Measurements from ENCODE around the gene KCNIP4. TPM values are rescaled to one million over a fixed set of nuclear protein-coding genes. Genes with fewer than 3 reads are reported as not detected.

The KCNIP4 gene
- total RNA-seq, 4 donors from 2014 or later, result 2.5 TPM; not detected in 2

DNA sequence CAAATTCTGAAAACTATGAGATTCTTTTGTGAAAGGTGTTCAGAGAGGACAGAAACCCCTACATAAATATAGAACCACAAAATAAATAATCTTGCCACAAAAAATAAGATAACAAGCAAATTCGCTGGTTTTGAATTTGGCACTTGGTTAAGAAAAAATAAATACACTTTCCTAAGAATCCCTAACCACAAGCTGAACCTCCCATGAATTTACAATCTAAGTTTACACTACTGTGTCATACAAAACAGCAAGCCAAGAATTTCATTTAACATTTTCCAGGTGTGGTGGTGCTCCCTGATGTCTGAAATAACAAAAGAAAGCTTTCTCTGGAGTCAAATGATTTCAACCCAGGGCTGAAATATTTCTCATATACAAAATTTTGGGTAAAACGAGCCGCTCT is 121.0 kb downstream of the KCNIP4 start:
- DNase-seq, result no peak
- no peaks in the 10 kb centered on the region for H3K27me3 ChIP-seq
- in situ Hi-C loops (cut with MboI; ENCODE audit: low pct_ligation_motif_present in 1 of 4, low pct_unique_long_range_greater_than_20kb in 1 of 4, low sequenced_read_pairs in 3 of 4) (no loop called here), intact Hi-C loops (cut with DNase I; ENCODE audit: low total_unique reads) (no loop called here)
- H3K9me3 ChIP-seq, result no peaks in the 10 kb centered on the region
- H3K27ac ChIP-seq, result no peak overlapping the region
- TF ChIP-seq POLR2AphosphoS5 (IDR thresholded peaks at IDR 0.05) (no peak), POLR2A (IDR thresholded peaks at IDR 0.05) (no peak), EP300 (IDR thresholded peaks at IDR 0.05; ENCODE audit: low read depth) (no peak)
- TF ChIP-seq, protein P1, sequence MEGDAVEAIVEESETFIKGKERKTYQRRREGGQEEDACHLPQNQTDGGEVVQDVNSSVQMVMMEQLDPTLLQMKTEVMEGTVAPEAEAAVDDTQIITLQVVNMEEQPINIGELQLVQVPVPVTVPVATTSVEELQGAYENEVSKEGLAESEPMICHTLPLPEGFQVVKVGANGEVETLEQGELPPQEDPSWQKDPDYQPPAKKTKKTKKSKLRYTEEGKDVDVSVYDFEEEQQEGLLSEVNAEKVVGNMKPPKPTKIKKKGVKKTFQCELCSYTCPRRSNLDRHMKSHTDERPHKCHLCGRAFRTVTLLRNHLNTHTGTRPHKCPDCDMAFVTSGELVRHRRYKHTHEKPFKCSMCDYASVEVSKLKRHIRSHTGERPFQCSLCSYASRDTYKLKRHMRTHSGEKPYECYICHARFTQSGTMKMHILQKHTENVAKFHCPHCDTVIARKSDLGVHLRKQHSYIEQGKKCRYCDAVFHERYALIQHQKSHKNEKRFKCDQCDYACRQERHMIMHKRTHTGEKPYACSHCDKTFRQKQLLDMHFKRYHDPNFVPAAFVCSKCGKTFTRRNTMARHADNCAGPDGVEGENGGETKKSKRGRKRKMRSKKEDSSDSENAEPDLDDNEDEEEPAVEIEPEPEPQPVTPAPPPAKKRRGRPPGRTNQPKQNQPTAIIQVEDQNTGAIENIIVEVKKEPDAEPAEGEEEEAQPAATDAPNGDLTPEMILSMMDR (IDR thresholded peaks at IDR 0.05), result no peak
- no peaks in the 10 kb centered on the region for H3K36me3 ChIP-seq
- WGBS, 2 donors (ENCODE audit: low coverage in 1 of 2), result 52 to 55% methylated on average over 3 of the region's 3 CpGs
- H3K4me1 ChIP-seq, result no peaks in the 10 kb centered on the region
- H3K4me3 ChIP-seq, result no peak overlapping the region

DNA sequence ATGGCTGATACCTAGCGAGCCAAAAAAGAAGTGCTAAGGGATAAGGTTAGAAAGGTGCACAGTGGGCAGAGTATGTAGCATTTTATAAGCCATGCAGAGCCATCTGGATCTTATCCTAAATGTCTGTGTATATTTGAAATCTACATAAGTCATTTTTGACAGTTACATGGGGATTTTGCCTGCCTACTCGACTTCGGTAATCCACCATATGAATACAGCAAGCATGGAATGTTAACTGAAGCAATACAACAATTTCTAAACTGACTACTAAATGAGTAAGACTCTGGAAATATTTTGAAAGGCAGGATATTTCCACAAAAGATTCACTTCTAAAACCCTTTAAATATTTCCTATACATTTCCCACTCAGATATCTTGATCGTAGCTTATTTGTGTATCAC is 122.5 kb downstream of the KCNIP4 start:
- no peak for DNase-seq
- intact Hi-C loops (cut with DNase I; ENCODE audit: low total_unique reads) (no loop called here), in situ Hi-C loops (cut with MboI; ENCODE audit: low pct_ligation_motif_present in 1 of 4, low pct_unique_long_range_greater_than_20kb in 1 of 4, low sequenced_read_pairs in 3 of 4) (no loop called here)
- no peaks in the 10 kb centered on the region for H3K27me3 ChIP-seq
- 81 to 86% methylated on average over 4 of the region's 4 CpGs for WGBS, 2 donors (ENCODE audit: low coverage in 1 of 2)
- no peak overlapping the region for H3K27ac ChIP-seq
- no peaks in the 10 kb centered on the region for H3K36me3 ChIP-seq
- no peak overlapping the region for H3K4me3 ChIP-seq
- H3K4me1 ChIP-seq, result no peaks in the 10 kb centered on the region
- no peaks in the 10 kb centered on the region for H3K9me3 ChIP-seq
- TF ChIP-seq, protein P1 (IDR thresholded peaks at IDR 0.05), result no peak
- TF ChIP-seq EP300 (IDR thresholded peaks at IDR 0.05; ENCODE audit: low read depth) (no peak), POLR2A (IDR thresholded peaks at IDR 0.05) (no peak), POLR2AphosphoS5 (IDR thresholded peaks at IDR 0.05) (no peak)

DNA sequence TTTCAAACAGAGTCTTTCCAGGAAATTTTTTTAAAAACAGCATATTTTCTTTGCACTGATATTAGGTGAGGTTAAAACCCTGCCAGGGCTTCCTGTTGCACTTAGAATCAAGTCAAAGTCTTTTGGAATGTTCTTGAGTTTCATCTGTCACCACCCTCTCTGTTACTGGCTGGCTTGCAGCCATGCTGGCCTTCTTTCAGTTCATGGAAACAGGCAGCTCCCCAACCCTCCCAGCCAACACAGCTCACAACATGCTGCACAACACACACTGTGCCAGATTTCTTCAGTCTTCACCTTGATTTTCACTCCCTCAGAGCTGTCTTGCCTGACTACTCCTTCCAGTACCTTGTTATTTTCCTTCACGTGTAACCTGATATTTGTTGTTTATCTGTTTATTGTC is 129.5 kb downstream of the KCNIP4 start:
- Histone ChIP-seq H3K27me3 (no peaks in the 10 kb centered on the region), H3K4me3 (no peak overlapping the region), H3K27ac (no peak overlapping the region), H3K9me3 (no peaks in the 10 kb centered on the region), H3K4me1 (no peaks in the 10 kb centered on the region), H3K36me3 (no peaks in the 10 kb centered on the region)
- TF ChIP-seq POLR2A (IDR thresholded peaks at IDR 0.05) (no peak), POLR2AphosphoS5 (IDR thresholded peaks at IDR 0.05) (no peak), EP300 (IDR thresholded peaks at IDR 0.05; ENCODE audit: low read depth) (no peak)
- TF ChIP-seq, protein P1 (IDR thresholded peaks at IDR 0.05), result no peak
- WGBS, 2 donors (ENCODE audit: low coverage in 1 of 2), result 44 to 71% methylated on average over 1 of the region's 1 CpG
- DNase-seq, result no peak
- intact Hi-C loops (cut with DNase I; ENCODE audit: low total_unique reads), result no loop called here
- in situ Hi-C loops (cut with MboI; ENCODE audit: low pct_ligation_motif_present in 1 of 4, low pct_unique_long_range_greater_than_20kb in 1 of 4, low sequenced_read_pairs in 3 of 4), result no loop called here

DNA sequence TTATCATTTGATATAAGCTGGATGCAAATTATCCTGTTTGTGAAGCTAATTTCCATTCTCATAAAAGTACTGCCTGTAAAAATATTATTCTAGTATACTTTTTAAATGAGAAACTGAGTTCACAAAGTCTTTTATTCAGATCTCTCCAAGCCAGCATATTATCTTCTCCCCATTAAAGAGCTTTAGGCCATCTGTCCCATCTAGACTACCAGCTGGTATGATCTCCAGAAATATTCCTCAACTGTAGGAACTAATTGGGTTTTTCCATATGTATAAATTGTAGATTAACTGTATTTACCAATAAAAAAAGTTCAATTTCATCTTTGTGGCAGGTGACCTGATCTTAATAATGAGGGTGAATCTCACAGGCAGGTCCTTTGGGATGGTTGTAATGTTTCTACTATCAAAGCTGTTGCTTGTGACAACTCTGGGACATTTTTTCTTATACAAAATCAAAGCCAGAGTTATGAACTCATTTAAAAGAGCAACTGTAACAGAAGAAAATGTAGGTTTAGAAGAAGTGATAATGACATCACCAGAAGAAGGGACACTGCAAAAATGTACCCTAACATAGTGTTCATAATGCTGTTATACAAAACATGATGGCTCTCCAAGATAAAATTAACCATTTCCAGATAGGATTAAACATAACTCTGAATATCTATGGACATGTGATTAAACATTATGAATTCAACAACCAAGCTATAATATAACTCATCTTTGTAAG is 132.8 kb downstream of the KCNIP4 start:
- no peak for TF ChIP-seq POLR2AphosphoS5 (IDR thresholded peaks at IDR 0.05)
- TF ChIP-seq EP300 (IDR thresholded peaks at IDR 0.05; ENCODE audit: low read depth), result no peak
- TF ChIP-seq POLR2A (IDR thresholded peaks at IDR 0.05), result no peak
- TF ChIP-seq, protein P1 (IDR thresholded peaks at IDR 0.05), result no peak

More for the DNA sequence above, 132.8 kb downstream of the KCNIP4 start:
- no peaks in the 10 kb centered on the region for H3K27me3 ChIP-seq
- H3K27ac ChIP-seq, result no peak overlapping the region
- no peaks in the 10 kb centered on the region for H3K36me3 ChIP-seq
- no peaks in the 10 kb centered on the region for H3K9me3 ChIP-seq
- no peak for DNase-seq
- intact Hi-C loops (cut with DNase I; ENCODE audit: low total_unique reads), result no loop called here
- no peak overlapping the region for H3K4me3 ChIP-seq
- in situ Hi-C loops (cut with MboI; ENCODE audit: low pct_ligation_motif_present in 1 of 4, low pct_unique_long_range_greater_than_20kb in 1 of 4, low sequenced_read_pairs in 3 of 4), result no loop called here
- no peaks in the 10 kb centered on the region for H3K4me1 ChIP-seq

Data from transverse colon (tissue), 4 donors.